Ishikawa (cell line): ENCODE measurements around the gene ASB2.

ENCODE experiments used
- EGR1 ChIP-seq: IDR thresholded peaks from 2 replicates; pipeline ENCODE4 v1.6.1; 2012
- EP300 ChIP-seq: IDR thresholded peaks from 2 replicates; pipeline ENCODE4 v1.6.1; 2012; ENCODE audit warnings: borderline replicate concordance

DNA sequence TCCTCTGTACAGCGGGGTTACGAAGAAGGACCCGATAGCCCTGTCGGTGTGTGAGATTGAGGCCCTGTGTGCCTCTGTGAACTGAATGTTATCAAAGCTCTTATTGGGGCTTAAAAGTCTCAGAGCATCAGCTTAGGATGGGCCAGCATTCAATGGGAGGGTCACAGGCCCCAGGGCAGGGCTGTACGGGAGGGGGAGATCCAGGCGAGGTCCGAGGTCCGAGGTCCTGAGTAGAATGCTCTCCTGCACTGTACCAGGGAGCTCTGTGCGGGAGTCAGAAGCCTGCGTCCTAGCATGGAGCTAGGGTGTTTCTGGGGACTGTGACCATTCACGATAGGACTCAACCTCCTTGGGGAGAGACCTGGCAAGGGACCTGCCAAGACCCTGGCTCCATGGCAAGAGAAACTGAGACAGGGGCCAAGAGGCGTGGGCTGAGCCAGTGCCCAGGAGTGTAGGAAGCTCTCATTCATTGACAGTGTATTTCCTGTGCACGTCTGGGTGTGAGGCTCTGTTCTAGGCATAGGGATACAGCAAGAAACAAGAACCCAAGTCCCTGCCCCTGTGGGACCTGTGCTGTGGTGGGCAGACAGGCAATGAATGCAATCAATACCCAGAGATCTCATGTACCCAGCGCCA is 61.2 kb downstream of the ASB2 start:
- TF ChIP-seq EP300 (no peak), EGR1 (no peak)
